Sigmoid colon (tissue), 7 donors: ENCODE measurements around the gene CD2BP2. TPM values are rescaled to one million over a fixed set of nuclear protein-coding genes. Genes with fewer than 3 reads are reported as not detected.
"Not testable (repeated sequence)": the region's sequence is repeated elsewhere in the genome, so short reads cannot be mapped to it uniquely, and the experiment has no call there.

Experiments
- DNase-seq: peaks from one replicate; pipeline ENCODE4 v3.0.0-alpha.2; 2019
- H3K27ac ChIP-seq, 4 donors: fragments of 200-600 bp; sonication (generic); one replicate each; pipeline ENCODE4 v1.5.1; 2016 to 2019; ENCODE audit warnings: mild to moderate bottlenecking in 1 of 4
- H3K27me3 ChIP-seq, 3 donors: fragments of 200-600 bp; sonication (generic); one replicate each; pipeline ENCODE4 v1.5.1; 2019; ENCODE audit warnings: mild to moderate bottlenecking in 1 of 3
- H3K36me3 ChIP-seq, 4 donors: fragments of 200-600 bp; sonication (generic); one replicate each; pipeline ENCODE4 v1.5.1; 2016 to 2019
- H3K4me1 ChIP-seq, 4 donors: fragments of 200-600 bp; sonication (generic); one replicate each; pipeline ENCODE4 v1.5.1; 2017 to 2019
- H3K4me3 ChIP-seq, 4 donors: fragments of 200-600 bp; sonication (generic); one replicate each; pipeline ENCODE4 v1.5.1; 2017 to 2019; ENCODE audit warnings: mild to moderate bottlenecking in 2 of 4, moderate library complexity in 1 of 4
- H3K9me3 ChIP-seq, 4 donors: fragments of 200-600 bp in 3 of 4; sonication (generic) in 3 of 4; one replicate each; pipeline versions ENCODE4 v1.5.1 to v1.6.1; 2013 to 2019
- CTCF ChIP-seq, 4 experiments: fragments of 450-650 bp in 3 of 4; fragments of 200-600 bp in 1 of 4; IDR thresholded peaks; one replicate each; pipeline ENCODE4 v1.5.1; 2016 to 2019; ENCODE audit warnings: antibody characterized with exemption in 4 of 4, mild to moderate bottlenecking in 3 of 4, moderate library complexity in 2 of 4
- EP300 ChIP-seq, 4 donors: sonication (generic); formaldehyde crosslinking; IDR thresholded peaks; one replicate each; pipeline ENCODE4 v1.6.1; 2017; ENCODE audit warnings: antibody characterized with exemption in 4 of 4
- POLR2A ChIP-seq, 2 donors: fragments of 450-650 bp; IDR thresholded peaks; one replicate each; pipeline ENCODE4 v1.6.1; 2016; ENCODE audit warnings: antibody characterized with exemption in 2 of 2, mild to moderate bottlenecking in 2 of 2, moderate library complexity in 2 of 2
- POLR2AphosphoS5 ChIP-seq, 4 donors: sonication (generic); formaldehyde crosslinking; IDR thresholded peaks; one replicate each; pipeline ENCODE4 v1.6.1; 2017; ENCODE audit warnings: antibody characterized with exemption in 4 of 4
- WGBS, 2 donors: extraction: QIAGEN DNeasy Blood & Tissue Kit; methylation state at CpG; one replicate each; pipeline ENCODE4 v1.1.7; 2013; 5-methylcytosine and 5-hydroxymethylcytosine counted together
- intact Hi-C: fragments of 100-400 bp; cut with DNase I; formaldehyde crosslinking; loops from one replicate; pipeline ENCODE4 v1.15.1; 2023
- polyA plus RNA-seq, 3 donors: library from polyadenylated mRNA; stranded (reverse); fragments of 200-250 nt; gene quantifications; one replicate each; pipeline ENCODE4 v1.2.3, GENCODE V29; 2013
- total RNA-seq, 4 donors: library from RNA; depleted of rRNA; stranded (reverse); fragments of >200 nt; gene quantifications; one replicate each; pipeline ENCODE4 v1.1.0, GENCODE V29; 2016
- donor health status: healthy with polysubstance abuse.
- donor health status: Bipolar disorder and iron deficiency.
- donor health status: healthy.

CD2BP2 gene
- total and polyA plus RNA-seq, 7 donors, result 29.9 to 57.3 (median 47.1) TPM

GRCh38 chr16:30348113-30348512 is 7.0 kb downstream of the CD2BP2 start:
- TF ChIP-seq CTCF (IDR thresholded peaks at IDR 0.05) (no peak), POLR2A (IDR thresholded peaks at IDR 0.05) (no peak)
- 95 to 97% methylated on average over 8 of the region's 8 CpGs for WGBS, 2 donors
- Histone ChIP-seq H3K27ac (no peak overlapping the region), H3K4me3 (no peak overlapping the region), H3K4me1 (peaks cover 0 to 23% (median 20%) of the 10 kb centered on the region in 4 donors), H3K36me3 (peaks cover 0 to 31% (median 14%) of the 10 kb centered on the region in 4 donors), H3K9me3 (no peaks in the 10 kb centered on the region), H3K27me3 (no peaks in the 10 kb centered on the region)
- intact Hi-C loops, result no loop called here
- no peak for DNase-seq

- Histone ChIP-seq H3K4me3 (no peak overlapping the region), H3K36me3 (peaks cover 0 to 13% (median 7%) of the 10 kb centered on the region in 4 donors), H3K9me3 (no peaks in the 10 kb centered on the region), H3K27me3 (no peaks in the 10 kb centered on the region), H3K27ac (no peak overlapping the region), H3K4me1 (peaks cover 0 to 5% (median 2%) of the 10 kb centered on the region in 4 donors)
- TF ChIP-seq POLR2AphosphoS5 (IDR thresholded peaks at IDR 0.05) (no peak), EP300 (IDR thresholded peaks at IDR 0.05) (no peak), CTCF (IDR thresholded peaks at IDR 0.05) (no peak), POLR2A (IDR thresholded peaks at IDR 0.05) (no peak)
- DNase-seq, result no peak
- 96 to 97% methylated on average over 3 of the region's 3 CpGs for WGBS, 2 donors
- intact Hi-C loops, result no loop called here
Observed at GRCh38 chr16:30346286-30346685, 8.8 kb downstream of the CD2BP2 start.

GRCh38 chr16:30343491-30343820 is 11.7 kb downstream of the CD2BP2 start:
- H3K4me3 ChIP-seq, H3K27ac ChIP-seq, H3K4me1 ChIP-seq, intact Hi-C loops, H3K36me3 ChIP-seq, H3K9me3 ChIP-seq, H3K27me3 ChIP-seq, DNase-seq: not testable (repeated sequence)
- 91 to 97% methylated on average over 11 of the region's 11 CpGs for WGBS, 2 donors

- Histone ChIP-seq H3K4me1 (no peaks in the 10 kb centered on the region), H3K9me3 (no peaks in the 10 kb centered on the region), H3K36me3 (no peaks in the 10 kb centered on the region), H3K27me3 (no peaks in the 10 kb centered on the region), H3K27ac (no peak overlapping the region), H3K4me3 (no peak overlapping the region)
- no peak for DNase-seq
- 95% methylated on average over 32 of the region's 32 CpGs for WGBS, 2 donors
- intact Hi-C loops, result no loop called here
- TF ChIP-seq POLR2AphosphoS5 (IDR thresholded peaks at IDR 0.05) (no peak), POLR2A (IDR thresholded peaks at IDR 0.05) (no peak), CTCF (IDR thresholded peaks at IDR 0.05) (no peak), EP300 (IDR thresholded peaks at IDR 0.05) (no peak)
Observed at GRCh38 chr16:30342751-30343490, 12.2 kb downstream of the CD2BP2 start.

GRCh38 chr16:30341971-30342370 is 13.1 kb downstream of the CD2BP2 start:
- DNase-seq, result not testable (repeated sequence)

GRCh38 chr16:30340621-30341020 is 14.5 kb downstream of the CD2BP2 start:
- no peaks in the 10 kb centered on the region for H3K9me3 ChIP-seq
- no peaks in the 10 kb centered on the region for H3K36me3 ChIP-seq
- WGBS, 2 donors, result 74 to 94% methylated on average over 13 of the region's 13 CpGs
- intact Hi-C loops, result no loop called here
- no peaks in the 10 kb centered on the region for H3K27me3 ChIP-seq
- H3K4me3 ChIP-seq, result no peak overlapping the region
- no peak overlapping the region for H3K27ac ChIP-seq
- no peak for DNase-seq
- H3K4me1 ChIP-seq, result peaks cover 0 to 5% (median 5%) of the 10 kb centered on the region in 4 donors
- TF ChIP-seq CTCF (IDR thresholded peaks at IDR 0.05) (no peak), POLR2AphosphoS5 (IDR thresholded peaks at IDR 0.05) (no peak), POLR2A (IDR thresholded peaks at IDR 0.05) (no peak), EP300 (IDR thresholded peaks at IDR 0.05) (no peak)

More at GRCh38 chr16:30341971-30342370, 13.1 kb downstream of the CD2BP2 start:
- H3K4me1 ChIP-seq, H3K27me3 ChIP-seq, H3K4me3 ChIP-seq, H3K27ac ChIP-seq, H3K36me3 ChIP-seq, intact Hi-C loops, H3K9me3 ChIP-seq: not testable (repeated sequence)
- 94 to 95% methylated on average over 8 of the region's 8 CpGs for WGBS, 2 donors

- H3K4me3 ChIP-seq, H3K27ac ChIP-seq, H3K27me3 ChIP-seq, DNase-seq, H3K9me3 ChIP-seq, H3K4me1 ChIP-seq, H3K36me3 ChIP-seq: not testable (repeated sequence)
- intact Hi-C loops, result loop anchor here (5.0 kb wide), 1 partner anchor 69 kb away; the partner anchor contains the start of gene ZNF771
- 90 to 95% methylated on average over 5 of the region's 5 CpGs for WGBS, 2 donors
Observed at GRCh38 chr16:30338715-30339114, 16.4 kb downstream of the CD2BP2 start.

- not testable (repeated sequence) for H3K4me3 ChIP-seq, H3K4me1 ChIP-seq, H3K27me3 ChIP-seq, H3K36me3 ChIP-seq, DNase-seq, H3K9me3 ChIP-seq, H3K27ac ChIP-seq
- intact Hi-C loops, result loop anchor here (5.0 kb wide), 1 partner anchor 69 kb away; the partner anchor contains the start of gene ZNF771
- WGBS, 2 donors, result 95 to 96% methylated on average over 10 of the region's 10 CpGs
Observed at GRCh38 chr16:30337964-30338357, 17.1 kb downstream of the CD2BP2 start.
